Measurements from ENCODE around the gene USP9Y. TPM values are rescaled to one million over a fixed set of nuclear protein-coding genes. Genes with fewer than 3 reads are reported as not detected.

USP9Y gene
- total and polyA plus RNA-seq, 2 donors from 2014 or later = 13.7 TPM; not detected in 1

DNA sequence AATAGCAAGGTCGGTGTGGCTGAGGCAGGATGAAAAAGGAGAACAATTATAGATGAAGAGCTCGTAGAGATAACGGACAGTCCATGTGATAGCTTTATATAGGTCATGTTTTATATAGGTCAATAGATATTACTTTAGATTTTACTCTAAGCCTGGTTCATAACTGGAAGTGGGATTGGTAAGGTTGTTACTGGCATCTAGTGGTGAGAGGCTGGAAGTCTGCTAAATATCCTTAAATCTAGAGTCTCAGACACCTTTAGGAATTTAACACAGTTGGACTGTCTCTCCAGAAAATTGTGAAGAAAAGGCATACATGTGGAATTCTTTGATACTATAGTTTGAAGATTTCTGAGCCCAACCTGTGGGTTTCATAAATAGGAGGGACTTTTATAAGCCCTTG lies 108.0 kb downstream of the USP9Y start:
- TF ChIP-seq, protein P1, sequence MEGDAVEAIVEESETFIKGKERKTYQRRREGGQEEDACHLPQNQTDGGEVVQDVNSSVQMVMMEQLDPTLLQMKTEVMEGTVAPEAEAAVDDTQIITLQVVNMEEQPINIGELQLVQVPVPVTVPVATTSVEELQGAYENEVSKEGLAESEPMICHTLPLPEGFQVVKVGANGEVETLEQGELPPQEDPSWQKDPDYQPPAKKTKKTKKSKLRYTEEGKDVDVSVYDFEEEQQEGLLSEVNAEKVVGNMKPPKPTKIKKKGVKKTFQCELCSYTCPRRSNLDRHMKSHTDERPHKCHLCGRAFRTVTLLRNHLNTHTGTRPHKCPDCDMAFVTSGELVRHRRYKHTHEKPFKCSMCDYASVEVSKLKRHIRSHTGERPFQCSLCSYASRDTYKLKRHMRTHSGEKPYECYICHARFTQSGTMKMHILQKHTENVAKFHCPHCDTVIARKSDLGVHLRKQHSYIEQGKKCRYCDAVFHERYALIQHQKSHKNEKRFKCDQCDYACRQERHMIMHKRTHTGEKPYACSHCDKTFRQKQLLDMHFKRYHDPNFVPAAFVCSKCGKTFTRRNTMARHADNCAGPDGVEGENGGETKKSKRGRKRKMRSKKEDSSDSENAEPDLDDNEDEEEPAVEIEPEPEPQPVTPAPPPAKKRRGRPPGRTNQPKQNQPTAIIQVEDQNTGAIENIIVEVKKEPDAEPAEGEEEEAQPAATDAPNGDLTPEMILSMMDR (IDR thresholded peaks at IDR 0.05; ENCODE audit: borderline replicate concordance, extremely low read depth, insufficient read depth) = no peak
- H3K4me1 ChIP-seq (ENCODE audit: control insufficient read depth in 2 of 3, insufficient read depth in 2 of 3, low read depth in 1 of 3, low read length in 3 of 3) = no peaks in the 10 kb centered on the region
- H3K36me3 ChIP-seq (ENCODE audit: control insufficient read depth in 2 of 3, insufficient read depth in 3 of 3, low read length in 3 of 3) = no peaks in the 10 kb centered on the region
- no peak overlapping the region for H3K27ac ChIP-seq (ENCODE audit: low read depth in 2 of 2, low read length in 2 of 2)
- H3K9ac ChIP-seq (ENCODE audit: low read length in 3 of 3) = no peak overlapping the region
- H3K9me3 ChIP-seq (ENCODE audit: control insufficient read depth in 2 of 3, insufficient read depth in 1 of 3, low read length in 3 of 3) = no peaks in the 10 kb centered on the region
- no peaks in the 10 kb centered on the region for H3K27me3 ChIP-seq (ENCODE audit: control insufficient read depth, insufficient read depth, low read length)
- intact Hi-C loops (cut with DNase I) = no loop called here
- no peak for FAIRE-seq
- peak in 1 of 5 donors; percentile 4 for DNase-seq
- no peak overlapping the region for H3K4me3 ChIP-seq (ENCODE audit: low read length in 3 of 3)

DNA sequence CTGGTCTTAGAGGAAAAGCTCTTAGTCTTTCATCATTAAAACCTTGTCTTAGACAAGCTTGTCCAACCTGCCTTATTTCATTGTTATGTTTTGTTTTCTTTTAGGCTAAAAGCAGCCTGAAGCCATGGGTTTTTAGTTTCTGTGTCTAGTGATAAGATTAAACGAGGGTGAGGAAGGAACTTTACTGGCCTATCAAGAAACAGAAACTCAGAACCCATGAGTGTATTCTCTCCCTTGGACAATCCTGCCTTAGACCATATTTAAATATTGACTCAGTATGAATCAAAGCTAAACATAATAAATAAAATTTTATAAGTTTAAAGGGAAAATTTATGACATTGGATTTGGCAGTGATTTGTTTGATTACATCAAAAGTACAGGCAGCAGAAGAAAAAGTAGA lies 122.4 kb downstream of the USP9Y start:
- no peak overlapping the region for H3K9ac ChIP-seq (ENCODE audit: low read length in 3 of 3)
- no peak overlapping the region for H3K27ac ChIP-seq (ENCODE audit: low read depth in 2 of 2, low read length in 2 of 2)
- no peaks in the 10 kb centered on the region for H3K9me3 ChIP-seq (ENCODE audit: control insufficient read depth in 2 of 3, insufficient read depth in 1 of 3, low read length in 3 of 3)
- no peaks in the 10 kb centered on the region for H3K36me3 ChIP-seq (ENCODE audit: control insufficient read depth in 2 of 3, insufficient read depth in 3 of 3, low read length in 3 of 3)
- no peaks in the 10 kb centered on the region for H3K4me1 ChIP-seq (ENCODE audit: control insufficient read depth in 2 of 3, insufficient read depth in 2 of 3, low read depth in 1 of 3, low read length in 3 of 3)
- no peaks in the 10 kb centered on the region for H3K27me3 ChIP-seq (ENCODE audit: control insufficient read depth, insufficient read depth, low read length)
- intact Hi-C loops (cut with DNase I) = no loop called here
- TF ChIP-seq, protein P1 (IDR thresholded peaks at IDR 0.05; ENCODE audit: borderline replicate concordance, extremely low read depth, insufficient read depth) = no peak
- H3K4me3 ChIP-seq (ENCODE audit: low read length in 3 of 3) = no peak overlapping the region
- no peak for FAIRE-seq
- DNase-seq = no peak

DNA sequence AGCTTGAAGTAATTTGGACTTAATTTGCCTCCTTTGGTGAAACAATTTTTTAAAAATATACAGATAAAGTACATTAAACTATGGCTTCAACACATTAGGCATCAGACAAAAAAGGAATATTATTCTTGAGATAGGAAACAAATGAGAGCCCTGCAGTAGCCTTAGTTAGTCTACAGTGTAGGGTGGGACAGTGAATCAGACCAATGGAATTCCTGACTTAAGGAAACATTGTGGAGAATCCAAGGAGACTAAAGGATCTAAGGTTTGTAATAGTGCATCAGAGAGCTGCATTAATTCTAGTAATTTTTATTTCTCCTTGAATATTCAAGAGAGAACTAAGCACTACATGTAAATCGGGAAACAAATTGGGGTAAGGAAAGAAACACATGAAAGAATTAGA lies 125.8 kb downstream of the USP9Y start:
- no peak for DNase-seq
- Histone ChIP-seq H3K27me3 (ENCODE audit: control insufficient read depth, insufficient read depth, low read length) (no peaks in the 10 kb centered on the region), H3K27ac (ENCODE audit: low read depth in 2 of 2, low read length in 2 of 2) (no peak overlapping the region), H3K9ac (ENCODE audit: low read length in 3 of 3) (no peak overlapping the region), H3K36me3 (ENCODE audit: control insufficient read depth in 2 of 3, insufficient read depth in 3 of 3, low read length in 3 of 3) (no peaks in the 10 kb centered on the region), H3K4me1 (ENCODE audit: control insufficient read depth in 2 of 3, insufficient read depth in 2 of 3, low read depth in 1 of 3, low read length in 3 of 3) (no peaks in the 10 kb centered on the region), H3K9me3 (ENCODE audit: control insufficient read depth in 2 of 3, insufficient read depth in 1 of 3, low read length in 3 of 3) (no peaks in the 10 kb centered on the region), H3K4me3 (ENCODE audit: low read length in 3 of 3) (no peak overlapping the region)
- TF ChIP-seq, protein P1 (IDR thresholded peaks at IDR 0.05; ENCODE audit: borderline replicate concordance, extremely low read depth, insufficient read depth) = no peak
- no peak for FAIRE-seq
- intact Hi-C loops (cut with DNase I) = no loop called here

DNA sequence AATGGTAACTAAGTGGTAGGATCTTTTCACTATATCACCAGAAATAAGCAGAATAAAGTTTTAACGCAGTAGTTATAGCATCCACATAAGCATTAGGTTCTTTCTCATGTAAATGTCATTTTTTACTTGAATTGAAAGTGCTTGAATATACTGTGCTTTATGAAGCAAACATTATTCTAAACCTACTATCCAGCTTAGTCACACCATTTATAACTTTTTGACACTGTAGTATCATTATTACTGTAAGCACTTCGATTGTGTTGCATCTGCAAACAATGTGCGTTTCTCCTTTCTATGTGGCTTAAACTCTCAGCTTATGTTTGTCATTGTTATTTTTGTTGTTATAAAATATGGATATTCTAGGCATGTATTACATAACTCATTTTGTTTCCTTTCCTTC lies 132.3 kb downstream of the USP9Y start:
- Histone ChIP-seq H3K9me3 (ENCODE audit: control insufficient read depth in 2 of 3, insufficient read depth in 1 of 3, low read length in 3 of 3) (no peaks in the 10 kb centered on the region), H3K4me1 (ENCODE audit: control insufficient read depth in 2 of 3, insufficient read depth in 2 of 3, low read depth in 1 of 3, low read length in 3 of 3) (no peaks in the 10 kb centered on the region), H3K27ac (ENCODE audit: low read depth in 2 of 2, low read length in 2 of 2) (no peak overlapping the region), H3K27me3 (ENCODE audit: control insufficient read depth, insufficient read depth, low read length) (no peaks in the 10 kb centered on the region), H3K9ac (ENCODE audit: low read length in 3 of 3) (no peak overlapping the region), H3K4me3 (ENCODE audit: low read length in 3 of 3) (no peak overlapping the region), H3K36me3 (ENCODE audit: control insufficient read depth in 2 of 3, insufficient read depth in 3 of 3, low read length in 3 of 3) (no peaks in the 10 kb centered on the region)
- TF ChIP-seq, protein P1 (IDR thresholded peaks at IDR 0.05; ENCODE audit: borderline replicate concordance, extremely low read depth, insufficient read depth) = no peak
- no peak for FAIRE-seq
- DNase-seq = no peak
- intact Hi-C loops (cut with DNase I) = no loop called here
